ENCODE data around the gene TRIM32. TPM values are rescaled to one million over a fixed set of nuclear protein-coding genes. Genes with fewer than 3 reads are reported as not detected.

The TRIM32 gene
- total RNA-seq, 2 donors from 2014 or later, result 12.2 to 13.9 TPM

- Histone ChIP-seq H3K27me3 (no peaks in the 10 kb centered on the region), H3K9me3 (no peaks in the 10 kb centered on the region), H3K4me1 (no peaks in the 10 kb centered on the region), H3K27ac (no peak overlapping the region), H3K36me3 (no peaks in the 10 kb centered on the region), H3K4me3 (no peak overlapping the region)
- TF ChIP-seq, protein P1, sequence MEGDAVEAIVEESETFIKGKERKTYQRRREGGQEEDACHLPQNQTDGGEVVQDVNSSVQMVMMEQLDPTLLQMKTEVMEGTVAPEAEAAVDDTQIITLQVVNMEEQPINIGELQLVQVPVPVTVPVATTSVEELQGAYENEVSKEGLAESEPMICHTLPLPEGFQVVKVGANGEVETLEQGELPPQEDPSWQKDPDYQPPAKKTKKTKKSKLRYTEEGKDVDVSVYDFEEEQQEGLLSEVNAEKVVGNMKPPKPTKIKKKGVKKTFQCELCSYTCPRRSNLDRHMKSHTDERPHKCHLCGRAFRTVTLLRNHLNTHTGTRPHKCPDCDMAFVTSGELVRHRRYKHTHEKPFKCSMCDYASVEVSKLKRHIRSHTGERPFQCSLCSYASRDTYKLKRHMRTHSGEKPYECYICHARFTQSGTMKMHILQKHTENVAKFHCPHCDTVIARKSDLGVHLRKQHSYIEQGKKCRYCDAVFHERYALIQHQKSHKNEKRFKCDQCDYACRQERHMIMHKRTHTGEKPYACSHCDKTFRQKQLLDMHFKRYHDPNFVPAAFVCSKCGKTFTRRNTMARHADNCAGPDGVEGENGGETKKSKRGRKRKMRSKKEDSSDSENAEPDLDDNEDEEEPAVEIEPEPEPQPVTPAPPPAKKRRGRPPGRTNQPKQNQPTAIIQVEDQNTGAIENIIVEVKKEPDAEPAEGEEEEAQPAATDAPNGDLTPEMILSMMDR (IDR thresholded peaks at IDR 0.05), result no peak
- no peak for DNase-seq (ENCODE audit: low spot score)
Observed at GRCh38 chr9:116749772-116750171, 62.7 kb downstream of the TRIM32 start.

DNA sequence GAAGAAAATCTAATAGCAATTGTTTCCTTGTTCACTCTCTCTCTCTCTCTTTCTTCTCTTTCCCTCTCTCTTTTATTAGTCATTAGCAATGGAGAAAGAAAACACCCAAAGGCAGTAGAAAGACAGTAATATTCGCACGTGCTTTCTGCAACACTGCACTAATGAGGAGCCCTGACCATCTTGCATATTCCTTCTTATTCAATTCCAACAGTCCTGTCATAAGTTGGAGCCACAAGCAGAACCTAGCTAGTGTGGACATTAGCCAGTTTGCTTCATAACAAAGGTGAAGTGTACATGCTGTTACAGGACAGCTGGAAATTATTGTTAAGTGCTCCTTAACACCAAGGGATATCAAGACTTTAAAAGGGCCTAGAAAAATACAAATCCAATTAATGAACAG lies 63.4 kb downstream of the TRIM32 start:
- Histone ChIP-seq H3K4me3 (no peak overlapping the region), H3K36me3 (no peaks in the 10 kb centered on the region), H3K4me1 (no peaks in the 10 kb centered on the region), H3K27ac (no peak overlapping the region), H3K9me3 (peaks cover 0 to 5% of the 10 kb centered on the region in 2 donors), H3K27me3 (no peaks in the 10 kb centered on the region)
- DNase-seq (ENCODE audit: low spot score), result no peak
- TF ChIP-seq, protein P1 (IDR thresholded peaks at IDR 0.05), result no peak
